HepG2 (cell line): ENCODE data around the gene DDC. TPM values are rescaled to one million over a fixed set of nuclear protein-coding genes. Genes with fewer than 3 reads are reported as not detected.
A peak's percentile ranks its signal among the peaks of the same experiment; 100 is the strongest.

Experiments
- ATF7 ChIP-seq, 2 experiments: fragments of 450-650 bp in 1 of 2; sonication (generic) in 1 of 2; formaldehyde crosslinking in 1 of 2; IDR thresholded peaks; 2 replicates each; pipeline versions ENCODE4 v1.4.0 to v1.6.1; 2016 to 2020; ENCODE audit warnings: antibody characterized with exemption in 1 of 2, mild to moderate bottlenecking in 1 of 2, missing genetic modification reagents in 1 of 2
- FOXC1 ChIP-seq: sonication (generic); formaldehyde crosslinking; IDR thresholded peaks from 2 replicates; pipeline ENCODE4 v1.8.0; 2022; ENCODE audit warnings: mild to moderate bottlenecking, missing genetic modification reagents, borderline replicate concordance
- HIVEP1 ChIP-seq: sonication (generic); formaldehyde crosslinking; IDR thresholded peaks from 2 replicates; pipeline ENCODE4 v1.4.0; 2020; ENCODE audit warnings: mild to moderate bottlenecking, missing genetic modification reagents
- HNRNPLL ChIP-seq: fragments of 200-400 bp; formaldehyde crosslinking; IDR thresholded peaks from 2 replicates; pipeline ENCODE4 v1.6.1; 2017; ENCODE audit warnings: mild to moderate bottlenecking, low read depth, low read length; ENCODE audit not compliant: poor library complexity, severe bottlenecking
- MTA3 ChIP-seq: sonication (generic); formaldehyde crosslinking; IDR thresholded peaks from 2 replicates; pipeline ENCODE4 v1.4.0; 2020; ENCODE audit warnings: missing genetic modification reagents
- NR3C1 ChIP-seq: sonication (generic); formaldehyde crosslinking; IDR thresholded peaks from 2 replicates; pipeline ENCODE4 v1.4.0; 2020; ENCODE audit warnings: missing genetic modification reagents
- RAD21 ChIP-seq: fragments of 450-650 bp; formaldehyde crosslinking; IDR thresholded peaks from 2 replicates; pipeline ENCODE4 v1.5.0; 2020; ENCODE audit warnings: mild to moderate bottlenecking
- SALL1 ChIP-seq: sonication (generic); formaldehyde crosslinking; IDR thresholded peaks from 2 replicates; pipeline ENCODE4 v1.8.0; 2022; ENCODE audit warnings: mild to moderate bottlenecking, missing genetic modification reagents
- ZEB1 ChIP-seq: IDR thresholded peaks from 2 replicates; pipeline ENCODE4 v1.6.1; 2012; ENCODE audit warnings: mild to moderate bottlenecking, low read depth, inconsistent platforms; ENCODE audit not compliant: insufficient replicate concordance
- ZFP36L1 ChIP-seq: sonication (generic); formaldehyde crosslinking; IDR thresholded peaks from 2 replicates; pipeline ENCODE4 v1.8.0; 2022; ENCODE audit warnings: mild to moderate bottlenecking, missing genetic modification reagents, moderate library complexity
- ZNF12 ChIP-seq: sonication (generic); formaldehyde crosslinking; IDR thresholded peaks from 2 replicates; pipeline ENCODE4 v1.5.0; 2020; ENCODE audit warnings: missing genetic modification reagents
- ZNF430 ChIP-seq: sonication (generic); formaldehyde crosslinking; IDR thresholded peaks from 2 replicates; pipeline ENCODE4 v1.9.0; 2021; ENCODE audit warnings: mild to moderate bottlenecking, missing genetic modification reagents
- ZNF496 ChIP-seq: sonication (generic); formaldehyde crosslinking; IDR thresholded peaks from 2 replicates; pipeline ENCODE4 v1.8.1; 2023; ENCODE audit warnings: mild to moderate bottlenecking, moderate library complexity, missing genetic modification reagents; ENCODE audit not compliant: insufficient replicate concordance
- ZNF614 ChIP-seq: IDR thresholded peaks from 2 replicates; pipeline ENCODE4 v1.6.1; 2018; ENCODE audit warnings: missing biosample characterization, missing genetic modification reagents, inconsistent platforms, borderline replicate concordance
- ZNF619 ChIP-seq: sonication (generic); formaldehyde crosslinking; IDR thresholded peaks from 2 replicates; pipeline ENCODE4 v1.4.0; 2020; ENCODE audit warnings: mild to moderate bottlenecking, missing genetic modification reagents
- ZNF773 ChIP-seq: sonication (generic); formaldehyde crosslinking; IDR thresholded peaks from 2 replicates; pipeline ENCODE4 v1.4.0; 2020; ENCODE audit warnings: missing genetic modification reagents, borderline replicate concordance
- polyA plus RNA-seq, 8 experiments: library from polyadenylated mRNA; depleted of rRNA in 3 of 8; stranded (reverse) in 7 of 8; unstranded in 1 of 8; fragments of >200 nt; fragmentation: Illumina TruSeq in 4 of 8; extraction: Trizol in 4 of 8; gene quantifications; 2 replicates each; pipeline versions ENCODE4 v1.2.1 to v1.2.3, GENCODE V29; 2011 to 2016; ENCODE audit warnings: low read depth in 4 of 8, missing spikeins in 1 of 8, mixed read lengths in 1 of 8; ENCODE audit not compliant: insufficient read depth in 1 of 8
- total RNA-seq, 5 experiments: library from RNA; depleted of rRNA; stranded (reverse); fragments of >200 nt; fragmentation: Illumina TruSeq; extraction: Trizol; gene quantifications; 2 replicates each; pipeline ENCODE4 v1.2.3, GENCODE V29; 2016; ENCODE audit warnings: low read depth in 1 of 5
- TF ChIP-seq, protein P1 (sequence below): IDR thresholded peaks from 2 replicates; pipeline ENCODE4 v1.4.0; 2020; ENCODE audit warnings: mild to moderate bottlenecking, missing genetic modification reagents
- TF ChIP-seq, protein P2 (sequence below): IDR thresholded peaks from 2 replicates; pipeline ENCODE4 v1.6.1; 2018; ENCODE audit warnings: missing genetic modification reagents, mild to moderate bottlenecking, missing compliant biosample characterization
- TF ChIP-seq, protein P3 (sequence below): IDR thresholded peaks from 2 replicates; pipeline ENCODE4 v1.6.1; 2016
- TF ChIP-seq, protein P4 (sequence below): sonication (generic); formaldehyde crosslinking; IDR thresholded peaks from 2 replicates; pipeline ENCODE4 v1.4.0; 2020; ENCODE audit warnings: mild to moderate bottlenecking, low read depth, missing genetic modification reagents
- TF ChIP-seq, protein P5 (sequence below): IDR thresholded peaks from 2 replicates; pipeline ENCODE4 v1.6.1; 2016; ENCODE audit warnings: missing compliant biosample characterization, missing genetic modification reagents, borderline replicate concordance

DDC gene
- total and polyA plus RNA-seq, 2 of the 13 experiments (the other 11 are each of a cell fraction or from before 2014, with no cell fraction given), result 11.7 to 93.3 TPM

DNA sequence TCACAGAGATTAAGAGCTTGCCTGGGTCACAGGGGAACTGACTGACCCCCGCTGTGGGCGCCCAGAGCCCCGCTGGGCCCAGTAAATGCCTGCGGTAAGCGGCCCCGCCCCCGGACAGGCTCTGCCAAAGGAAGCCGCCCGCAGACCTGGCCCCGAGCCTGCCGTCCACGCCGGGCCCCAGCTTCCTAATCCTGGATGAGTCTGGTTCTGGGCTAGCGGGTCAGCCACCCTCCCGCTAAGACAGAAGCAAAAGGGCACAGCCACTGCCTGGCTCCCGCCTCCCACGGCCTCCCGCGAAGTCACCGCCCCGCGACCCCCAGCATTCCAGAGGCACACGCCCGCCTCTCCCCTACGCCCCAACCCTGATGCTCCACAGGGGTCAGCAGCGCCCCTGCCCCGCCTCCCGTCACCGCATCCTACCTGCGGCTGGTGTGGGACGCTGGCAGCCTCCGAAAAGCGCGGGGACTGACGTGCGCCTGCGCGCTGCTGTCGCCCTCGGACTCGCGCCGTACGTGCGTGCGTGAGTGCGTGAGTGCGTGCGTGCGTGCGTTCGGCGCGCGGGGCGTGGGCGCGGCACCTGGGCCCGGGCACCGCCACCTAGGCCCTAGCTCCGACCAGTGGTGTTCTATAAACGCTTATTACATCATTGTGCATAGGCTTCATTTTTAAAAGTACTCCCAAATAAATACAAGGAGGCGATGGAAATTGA lies 115.2 kb downstream of the DDC start, which contains the start of gene FIGNL1 (continued):
- TF ChIP-seq, protein P1, sequence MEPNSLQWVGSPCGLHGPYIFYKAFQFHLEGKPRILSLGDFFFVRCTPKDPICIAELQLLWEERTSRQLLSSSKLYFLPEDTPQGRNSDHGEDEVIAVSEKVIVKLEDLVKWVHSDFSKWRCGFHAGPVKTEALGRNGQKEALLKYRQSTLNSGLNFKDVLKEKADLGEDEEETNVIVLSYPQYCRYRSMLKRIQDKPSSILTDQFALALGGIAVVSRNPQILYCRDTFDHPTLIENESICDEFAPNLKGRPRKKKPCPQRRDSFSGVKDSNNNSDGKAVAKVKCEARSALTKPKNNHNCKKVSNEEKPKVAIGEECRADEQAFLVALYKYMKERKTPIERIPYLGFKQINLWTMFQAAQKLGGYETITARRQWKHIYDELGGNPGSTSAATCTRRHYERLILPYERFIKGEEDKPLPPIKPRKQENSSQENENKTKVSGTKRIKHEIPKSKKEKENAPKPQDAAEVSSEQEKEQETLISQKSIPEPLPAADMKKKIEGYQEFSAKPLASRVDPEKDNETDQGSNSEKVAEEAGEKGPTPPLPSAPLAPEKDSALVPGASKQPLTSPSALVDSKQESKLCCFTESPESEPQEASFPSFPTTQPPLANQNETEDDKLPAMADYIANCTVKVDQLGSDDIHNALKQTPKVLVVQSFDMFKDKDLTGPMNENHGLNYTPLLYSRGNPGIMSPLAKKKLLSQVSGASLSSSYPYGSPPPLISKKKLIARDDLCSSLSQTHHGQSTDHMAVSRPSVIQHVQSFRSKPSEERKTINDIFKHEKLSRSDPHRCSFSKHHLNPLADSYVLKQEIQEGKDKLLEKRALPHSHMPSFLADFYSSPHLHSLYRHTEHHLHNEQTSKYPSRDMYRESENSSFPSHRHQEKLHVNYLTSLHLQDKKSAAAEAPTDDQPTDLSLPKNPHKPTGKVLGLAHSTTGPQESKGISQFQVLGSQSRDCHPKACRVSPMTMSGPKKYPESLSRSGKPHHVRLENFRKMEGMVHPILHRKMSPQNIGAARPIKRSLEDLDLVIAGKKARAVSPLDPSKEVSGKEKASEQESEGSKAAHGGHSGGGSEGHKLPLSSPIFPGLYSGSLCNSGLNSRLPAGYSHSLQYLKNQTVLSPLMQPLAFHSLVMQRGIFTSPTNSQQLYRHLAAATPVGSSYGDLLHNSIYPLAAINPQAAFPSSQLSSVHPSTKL (CRISPR knock-in tag), result 0 out of 2 replicates have a peak, but pooled peaks have one; percentile 71
- no peak for TF ChIP-seq MTA3 (CRISPR knock-in tag)
- TF ChIP-seq, protein P2, sequence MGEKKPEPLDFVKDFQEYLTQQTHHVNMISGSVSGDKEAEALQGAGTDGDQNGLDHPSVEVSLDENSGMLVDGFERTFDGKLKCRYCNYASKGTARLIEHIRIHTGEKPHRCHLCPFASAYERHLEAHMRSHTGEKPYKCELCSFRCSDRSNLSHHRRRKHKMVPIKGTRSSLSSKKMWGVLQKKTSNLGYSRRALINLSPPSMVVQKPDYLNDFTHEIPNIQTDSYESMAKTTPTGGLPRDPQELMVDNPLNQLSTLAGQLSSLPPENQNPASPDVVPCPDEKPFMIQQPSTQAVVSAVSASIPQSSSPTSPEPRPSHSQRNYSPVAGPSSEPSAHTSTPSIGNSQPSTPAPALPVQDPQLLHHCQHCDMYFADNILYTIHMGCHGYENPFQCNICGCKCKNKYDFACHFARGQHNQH, result peak; percentile 14; the same call in 1 of the 2 replicates
- TF ChIP-seq ATF7 (IDR thresholded peaks at IDR 0.05), result no peak
- no peak for TF ChIP-seq ATF7 (CRISPR knock-in tag; IDR thresholded peaks at IDR 0.05)
- TF ChIP-seq, protein P3, sequence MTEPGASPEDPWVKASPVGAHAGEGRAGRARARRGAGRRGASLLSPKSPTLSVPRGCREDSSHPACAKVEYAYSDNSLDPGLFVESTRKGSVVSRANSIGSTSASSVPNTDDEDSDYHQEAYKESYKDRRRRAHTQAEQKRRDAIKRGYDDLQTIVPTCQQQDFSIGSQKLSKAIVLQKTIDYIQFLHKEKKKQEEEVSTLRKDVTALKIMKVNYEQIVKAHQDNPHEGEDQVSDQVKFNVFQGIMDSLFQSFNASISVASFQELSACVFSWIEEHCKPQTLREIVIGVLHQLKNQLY (CRISPR knock-in tag), result no peak
- TF ChIP-seq HNRNPLL, result peak; percentile 76
- TF ChIP-seq HIVEP1 (CRISPR knock-in tag), result peak; percentile 29; the same call in 1 of the 2 replicates
- TF ChIP-seq ZNF12 (CRISPR knock-in tag), result no peak
- TF ChIP-seq ZNF614 (CRISPR knock-in tag), result no peak
- TF ChIP-seq ZFP36L1, result no peak
- TF ChIP-seq RAD21 (CRISPR knock-in tag), result 0 out of 2 replicates have a peak, but pooled peaks have one; percentile 6
- peak; percentile 88 for TF ChIP-seq SALL1
- TF ChIP-seq ZEB1, result peak; percentile 61
- TF ChIP-seq FOXC1, result no peak; the same call in 1 of the 2 replicates
- TF ChIP-seq ZNF619 (CRISPR knock-in tag), result peak; percentile 96
- TF ChIP-seq ZNF773, result no peak
- TF ChIP-seq NR3C1 (CRISPR knock-in tag), result no peak
- TF ChIP-seq, protein P4, sequence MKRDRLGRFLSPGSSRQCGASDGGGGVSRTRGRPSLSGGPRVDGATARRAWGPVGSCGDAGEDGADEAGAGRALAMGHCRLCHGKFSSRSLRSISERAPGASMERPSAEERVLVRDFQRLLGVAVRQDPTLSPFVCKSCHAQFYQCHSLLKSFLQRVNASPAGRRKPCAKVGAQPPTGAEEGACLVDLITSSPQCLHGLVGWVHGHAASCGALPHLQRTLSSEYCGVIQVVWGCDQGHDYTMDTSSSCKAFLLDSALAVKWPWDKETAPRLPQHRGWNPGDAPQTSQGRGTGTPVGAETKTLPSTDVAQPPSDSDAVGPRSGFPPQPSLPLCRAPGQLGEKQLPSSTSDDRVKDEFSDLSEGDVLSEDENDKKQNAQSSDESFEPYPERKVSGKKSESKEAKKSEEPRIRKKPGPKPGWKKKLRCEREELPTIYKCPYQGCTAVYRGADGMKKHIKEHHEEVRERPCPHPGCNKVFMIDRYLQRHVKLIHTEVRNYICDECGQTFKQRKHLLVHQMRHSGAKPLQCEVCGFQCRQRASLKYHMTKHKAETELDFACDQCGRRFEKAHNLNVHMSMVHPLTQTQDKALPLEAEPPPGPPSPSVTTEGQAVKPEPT (CRISPR knock-in tag), result peak; percentile 70; the same call in 1 of the 2 replicates
- no peak for TF ChIP-seq ZNF496
- TF ChIP-seq, protein P5, sequence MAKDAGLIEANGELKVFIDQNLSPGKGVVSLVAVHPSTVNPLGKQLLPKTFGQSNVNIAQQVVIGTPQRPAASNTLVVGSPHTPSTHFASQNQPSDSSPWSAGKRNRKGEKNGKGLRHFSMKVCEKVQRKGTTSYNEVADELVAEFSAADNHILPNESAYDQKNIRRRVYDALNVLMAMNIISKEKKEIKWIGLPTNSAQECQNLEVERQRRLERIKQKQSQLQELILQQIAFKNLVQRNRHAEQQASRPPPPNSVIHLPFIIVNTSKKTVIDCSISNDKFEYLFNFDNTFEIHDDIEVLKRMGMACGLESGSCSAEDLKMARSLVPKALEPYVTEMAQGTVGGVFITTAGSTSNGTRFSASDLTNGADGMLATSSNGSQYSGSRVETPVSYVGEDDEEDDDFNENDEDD (CRISPR knock-in tag), result peak; percentile 99
- 0 out of 2 replicates have a peak, but pooled peaks have one; percentile 35 for TF ChIP-seq ZNF430 (CRISPR knock-in tag)
